ENCODE results near the gene CD74.

Gene CD74

DNA sequence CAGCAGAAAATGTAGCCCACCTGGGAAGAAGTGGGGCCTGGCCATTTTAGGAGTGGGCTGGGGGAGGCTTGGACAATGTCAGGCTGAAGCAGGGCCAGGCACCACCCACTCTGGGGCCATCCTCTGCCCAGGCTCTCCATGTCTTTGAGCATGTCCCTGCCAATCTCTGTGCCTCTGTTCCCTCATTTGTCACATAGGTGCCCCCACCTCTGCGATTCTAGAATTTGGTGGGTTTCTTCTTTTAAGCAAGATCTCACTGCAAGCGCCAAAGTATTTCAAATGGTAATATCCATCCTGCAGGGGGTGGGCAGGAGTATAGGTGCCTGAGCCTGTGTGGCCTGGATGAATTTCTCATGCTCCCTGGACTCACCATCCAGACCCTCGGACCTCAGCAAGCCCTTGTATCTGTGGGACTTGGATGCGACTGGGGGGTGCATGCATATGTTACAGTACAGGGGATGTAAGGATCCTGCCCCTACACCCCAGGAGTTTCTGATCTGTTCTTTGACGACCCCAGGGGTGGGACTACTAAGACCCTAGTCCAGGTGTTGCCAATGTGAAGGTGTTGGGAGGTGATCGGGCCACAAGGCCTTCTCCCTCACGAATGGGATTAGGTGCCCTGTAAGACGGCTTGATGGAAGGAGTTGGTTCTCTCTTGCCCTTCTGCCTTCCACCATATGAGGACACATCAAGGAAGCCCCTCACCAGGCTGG lies 4.3 kb downstream of the CD74 start:
- peak overlapping the region; percentile 23; the same call in 1 of the 2 replicates for H3K9ac ChIP-seq (ENCODE audit: low read length)
- peaks cover 68% of the 10 kb centered on the region for H3F3A ChIP-seq (ENCODE audit: insufficient read depth)
- peak overlapping the region; percentile 97 for H3K27ac ChIP-seq (ENCODE audit: low read depth, low read length)
- no peaks in the 10 kb centered on the region for H3K9me2 ChIP-seq (replicated peaks; ENCODE audit: insufficient read depth, low read length)
- peak overlapping the region; percentile 11 for H3K4me3 ChIP-seq (ENCODE audit: insufficient read depth, low read length, poor library complexity, severe bottlenecking)
- TF ChIP-seq, protein P1, sequence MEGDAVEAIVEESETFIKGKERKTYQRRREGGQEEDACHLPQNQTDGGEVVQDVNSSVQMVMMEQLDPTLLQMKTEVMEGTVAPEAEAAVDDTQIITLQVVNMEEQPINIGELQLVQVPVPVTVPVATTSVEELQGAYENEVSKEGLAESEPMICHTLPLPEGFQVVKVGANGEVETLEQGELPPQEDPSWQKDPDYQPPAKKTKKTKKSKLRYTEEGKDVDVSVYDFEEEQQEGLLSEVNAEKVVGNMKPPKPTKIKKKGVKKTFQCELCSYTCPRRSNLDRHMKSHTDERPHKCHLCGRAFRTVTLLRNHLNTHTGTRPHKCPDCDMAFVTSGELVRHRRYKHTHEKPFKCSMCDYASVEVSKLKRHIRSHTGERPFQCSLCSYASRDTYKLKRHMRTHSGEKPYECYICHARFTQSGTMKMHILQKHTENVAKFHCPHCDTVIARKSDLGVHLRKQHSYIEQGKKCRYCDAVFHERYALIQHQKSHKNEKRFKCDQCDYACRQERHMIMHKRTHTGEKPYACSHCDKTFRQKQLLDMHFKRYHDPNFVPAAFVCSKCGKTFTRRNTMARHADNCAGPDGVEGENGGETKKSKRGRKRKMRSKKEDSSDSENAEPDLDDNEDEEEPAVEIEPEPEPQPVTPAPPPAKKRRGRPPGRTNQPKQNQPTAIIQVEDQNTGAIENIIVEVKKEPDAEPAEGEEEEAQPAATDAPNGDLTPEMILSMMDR (IDR thresholded peaks at IDR 0.05; ENCODE audit: insufficient read depth, low read length, poor library complexity, severe bottlenecking), result no peak
- no peak for TF ChIP-seq EZH2phosphoT487 (conservative IDR thresholded peaks at IDR 0.05; ENCODE audit: low read length)
- peaks cover 12% of the 10 kb centered on the region for H3K36me3 ChIP-seq (ENCODE audit: low read length)
- no peaks in the 10 kb centered on the region for H3K27me3 ChIP-seq (ENCODE audit: low read length)
- H3K79me2 ChIP-seq (ENCODE audit: insufficient read depth, low read length), result peaks cover 50% of the 10 kb centered on the region
- H4K20me1 ChIP-seq (ENCODE audit: low read depth, low read length), result peaks cover 8% of the 10 kb centered on the region; the same call in 1 of the 2 replicates
- no peaks in the 10 kb centered on the region for H3K9me3 ChIP-seq (ENCODE audit: insufficient read depth, low read length)
- no peak overlapping the region for H2AFZ ChIP-seq (ENCODE audit: low read depth, low read length, severe bottlenecking)
- H3K4me2 ChIP-seq (ENCODE audit: low read depth, low read length, poor library complexity, severe bottlenecking), result peak overlapping the region; percentile 96

DNA sequence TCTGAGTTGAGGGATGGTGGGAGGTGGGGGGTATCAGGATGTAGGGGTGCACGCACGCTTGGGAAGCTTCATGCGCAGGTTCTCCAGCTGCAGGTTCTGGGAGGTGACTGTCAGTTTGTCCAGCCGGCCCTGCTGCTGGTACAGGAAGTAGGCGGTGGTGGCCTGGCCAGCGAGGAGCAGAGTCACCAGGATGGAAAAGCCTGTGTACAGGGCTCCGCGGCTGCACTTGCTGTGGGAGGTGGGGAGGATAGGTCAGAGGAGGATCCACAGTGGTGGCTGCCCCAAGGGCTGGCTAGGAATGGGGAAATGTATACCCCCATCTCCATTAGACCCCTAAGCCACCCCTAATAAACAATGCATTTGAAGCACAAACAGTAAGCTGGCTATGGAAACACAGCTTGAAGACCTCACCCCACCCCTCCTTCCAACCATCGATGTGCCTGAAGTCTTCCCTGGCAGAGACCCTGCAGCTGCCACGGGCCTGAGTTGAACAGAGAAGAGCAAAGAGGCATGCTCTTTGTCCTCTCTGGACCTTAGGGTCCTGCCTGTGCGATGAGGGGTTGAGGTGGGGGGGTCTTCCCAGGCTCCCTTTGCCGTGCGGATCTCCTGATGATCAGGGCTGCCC lies 5.5 kb downstream of the CD74 start:
- TF ChIP-seq, protein P1 (IDR thresholded peaks at IDR 0.05; ENCODE audit: insufficient read depth, low read length, poor library complexity, severe bottlenecking), result no peak
- no peak for TF ChIP-seq EZH2phosphoT487 (conservative IDR thresholded peaks at IDR 0.05; ENCODE audit: low read length)
- no peaks in the 10 kb centered on the region for H3K9me3 ChIP-seq (ENCODE audit: insufficient read depth, low read length)
- peaks cover 71% of the 10 kb centered on the region for H3F3A ChIP-seq (ENCODE audit: insufficient read depth)
- H3K27ac ChIP-seq (ENCODE audit: low read depth, low read length), result peak overlapping the region; percentile 97
- H2AFZ ChIP-seq (ENCODE audit: low read depth, low read length, severe bottlenecking), result no peak overlapping the region
- H3K36me3 ChIP-seq (ENCODE audit: low read length), result peaks cover 12% of the 10 kb centered on the region
- H3K9me2 ChIP-seq (replicated peaks; ENCODE audit: insufficient read depth, low read length), result no peaks in the 10 kb centered on the region
- no peak overlapping the region for H3K9ac ChIP-seq (ENCODE audit: low read length)
- H3K79me2 ChIP-seq (ENCODE audit: insufficient read depth, low read length), result peaks cover 46% of the 10 kb centered on the region
- H3K27me3 ChIP-seq (ENCODE audit: low read length), result no peaks in the 10 kb centered on the region
- peaks cover 8% of the 10 kb centered on the region; the same call in 1 of the 2 replicates for H4K20me1 ChIP-seq (ENCODE audit: low read depth, low read length)
- no peak overlapping the region for H3K4me3 ChIP-seq (ENCODE audit: insufficient read depth, low read length, poor library complexity, severe bottlenecking)
- H3K4me2 ChIP-seq (ENCODE audit: low read depth, low read length, poor library complexity, severe bottlenecking), result peak overlapping the region; percentile 96

DNA sequence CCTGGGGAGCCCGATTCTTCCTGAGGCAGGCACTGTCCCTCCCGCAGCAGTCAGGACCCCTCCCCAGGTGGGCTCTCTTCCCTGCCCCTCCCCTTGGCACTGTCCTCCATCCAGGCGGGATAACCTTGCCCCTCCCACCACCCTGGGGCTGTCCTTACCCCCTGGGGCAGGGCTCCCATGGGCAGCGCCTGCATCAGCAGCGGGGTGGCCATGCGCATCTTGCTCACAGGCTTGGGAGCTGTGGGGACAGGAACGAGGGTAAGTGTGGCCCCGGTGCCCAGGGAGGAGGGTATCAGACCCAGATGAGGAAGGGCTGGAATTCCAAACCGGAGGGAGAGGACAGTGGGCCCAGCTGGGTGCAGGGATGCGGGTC lies 6.0 kb downstream of the CD74 start:
- no peak overlapping the region for H2AFZ ChIP-seq (ENCODE audit: low read depth, low read length, severe bottlenecking)
- H3K4me3 ChIP-seq (ENCODE audit: insufficient read depth, low read length, poor library complexity, severe bottlenecking), result no peak overlapping the region
- peaks cover 71% of the 10 kb centered on the region for H3F3A ChIP-seq (ENCODE audit: insufficient read depth)
- H4K20me1 ChIP-seq (ENCODE audit: low read depth, low read length), result peaks cover 8% of the 10 kb centered on the region; the same call in 1 of the 2 replicates
- peaks cover 41% of the 10 kb centered on the region for H3K79me2 ChIP-seq (ENCODE audit: insufficient read depth, low read length)
- no peaks in the 10 kb centered on the region for H3K27me3 ChIP-seq (ENCODE audit: low read length)
- H3K9ac ChIP-seq (ENCODE audit: low read length), result no peak overlapping the region
- H3K9me2 ChIP-seq (replicated peaks; ENCODE audit: insufficient read depth, low read length), result no peaks in the 10 kb centered on the region
- H3K27ac ChIP-seq (ENCODE audit: low read depth, low read length), result peak overlapping the region; percentile 97
- H3K9me3 ChIP-seq (ENCODE audit: insufficient read depth, low read length), result no peaks in the 10 kb centered on the region
- H3K4me2 ChIP-seq (ENCODE audit: low read depth, low read length, poor library complexity, severe bottlenecking), result no peak overlapping the region
- TF ChIP-seq, protein P1 (IDR thresholded peaks at IDR 0.05; ENCODE audit: insufficient read depth, low read length, poor library complexity, severe bottlenecking), result no peak
- TF ChIP-seq EZH2phosphoT487 (conservative IDR thresholded peaks at IDR 0.05; ENCODE audit: low read length), result no peak
- peaks cover 12% of the 10 kb centered on the region for H3K36me3 ChIP-seq (ENCODE audit: low read length)

Data from SU-DHL-6 (cell line).